Effector memory CD8-positive, alpha-beta T cell (primary cell): ENCODE measurements around the gene ACLY.

Source experiments
- ATAC-seq: fragments of 150-1000 bp; cut with Tn5 transposase; replicated peaks from 2 replicates; pipeline ENCODE4 v1.10.0; 2021; ENCODE audit warnings: mild to moderate bottlenecking, moderate library complexity
- DNase-seq, 3 experiments: peaks; one replicate each; pipeline ENCODE4 v3.0.0; 2021
- H3K27ac Mint-ChIP-seq, 2 donors: one replicate each; pipeline ENCODE4 v1.8.0; 2022; ENCODE audit warnings: mild to moderate bottlenecking in 2 of 2, mixed read lengths in 2 of 2, moderate library complexity in 2 of 2
- H3K27me3 Mint-ChIP-seq, 2 donors: one replicate each; pipeline ENCODE4 v1.8.0; 2022; ENCODE audit warnings: mixed read lengths in 2 of 2
- H3K36me3 Mint-ChIP-seq: one replicate; pipeline ENCODE4 v1.8.0; 2022; ENCODE audit warnings: mild to moderate bottlenecking, moderate library complexity, mixed read lengths; ENCODE audit not compliant: insufficient read depth
- H3K4me1 Mint-ChIP-seq, 2 donors: one replicate each; pipeline ENCODE4 v1.8.0; 2022; ENCODE audit warnings: low read depth in 2 of 2, mixed read lengths in 2 of 2
- H3K4me3 Mint-ChIP-seq, 2 donors: one replicate each; pipeline ENCODE4 v1.8.0; 2022; ENCODE audit warnings: mild to moderate bottlenecking in 2 of 2, mixed read lengths in 2 of 2, moderate library complexity in 2 of 2
- H3K9me3 Mint-ChIP-seq, 2 donors: one replicate each; pipeline ENCODE4 v1.8.0; 2022; ENCODE audit warnings: mixed read lengths in 2 of 2

Gene ACLY

GRCh38 chr17:41957031-41957868, 38.5 kb upstream of the ACLY start:
- Mint-ChIP-seq H3K4me3 (no peak overlapping the region), H3K27me3 (peaks cover 0 to 10% of the 10 kb centered on the region in 2 donors), H3K36me3 (peaks cover 4% of the 10 kb centered on the region), H3K9me3 (no peaks in the 10 kb centered on the region), H3K27ac (no peak overlapping the region), H3K4me1 (no peaks in the 10 kb centered on the region)
- DNase-seq, result no peak
- no peak for ATAC-seq

GRCh38 chr17:41956522-41956921, 37.8 kb upstream of the ACLY start:
- Mint-ChIP-seq H3K27me3 (peaks cover 0 to 10% of the 10 kb centered on the region in 2 donors), H3K27ac (no peak overlapping the region), H3K36me3 (peaks cover 4% of the 10 kb centered on the region), H3K9me3 (no peaks in the 10 kb centered on the region), H3K4me3 (no peak overlapping the region), H3K4me1 (no peaks in the 10 kb centered on the region)
- ATAC-seq (no peak), DNase-seq (no peak)

DNA sequence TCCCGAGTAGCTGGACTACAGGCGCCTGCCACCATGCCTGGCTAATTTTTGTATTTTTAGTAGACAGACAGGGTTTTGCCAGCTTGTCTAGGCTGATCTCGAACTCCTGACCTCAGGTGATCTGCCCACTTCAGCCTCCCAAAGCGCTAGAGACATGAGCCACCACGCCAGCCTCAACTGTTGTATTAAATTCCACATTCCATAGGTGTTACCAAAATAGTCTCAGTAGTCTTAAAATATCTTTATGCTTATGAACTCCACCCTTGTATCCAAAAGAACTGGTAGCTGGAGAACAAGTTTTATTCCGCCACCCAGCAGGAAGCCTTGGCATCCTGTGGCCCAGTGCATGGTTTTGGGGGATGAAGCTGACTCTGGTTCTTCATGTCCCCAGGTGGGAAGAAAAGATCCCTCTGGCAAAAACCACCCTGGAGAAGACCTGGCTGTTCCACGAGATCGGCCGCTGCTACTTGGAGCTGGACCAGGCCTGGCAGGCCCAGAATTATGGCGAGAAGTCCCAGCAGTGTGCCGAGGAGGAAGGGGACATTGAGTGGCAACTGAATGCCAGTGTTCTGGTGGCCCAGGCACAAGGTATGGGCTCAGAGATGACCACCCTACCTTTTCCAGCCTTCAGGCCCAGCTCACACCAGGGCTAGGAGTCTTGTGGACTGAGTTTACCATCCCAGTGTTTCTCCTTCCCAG, 30.2 kb upstream of the ACLY start:
- H3K36me3 Mint-ChIP-seq, result peaks cover 5% of the 10 kb centered on the region
- H3K4me3 Mint-ChIP-seq, result no peak overlapping the region
- DNase-seq (no peak), ATAC-seq (no peak)
- no peaks in the 10 kb centered on the region for H3K27me3 Mint-ChIP-seq
- H3K9me3 Mint-ChIP-seq, result no peaks in the 10 kb centered on the region
- no peaks in the 10 kb centered on the region for H3K4me1 Mint-ChIP-seq
- no peak overlapping the region for H3K27ac Mint-ChIP-seq

DNA sequence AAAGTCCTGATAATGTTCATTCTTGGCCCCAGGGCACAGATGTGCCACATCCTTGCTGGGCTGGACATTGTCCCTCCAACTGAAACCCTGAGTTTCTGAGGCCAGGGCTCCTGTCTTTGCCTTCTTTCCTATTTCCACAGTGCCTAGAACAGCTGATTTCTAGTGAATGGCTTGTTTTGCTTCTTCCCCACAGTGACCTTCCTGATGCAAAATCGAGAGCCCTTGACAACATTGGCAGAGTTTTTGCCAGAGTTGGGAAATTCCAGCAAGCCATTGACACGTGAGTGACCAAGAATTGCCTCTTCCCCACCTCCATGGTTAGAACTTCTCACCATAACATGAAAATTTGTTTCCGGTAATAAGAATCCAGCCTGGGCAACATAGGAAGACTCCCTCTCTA, 26.2 kb upstream of the ACLY start:
- H3K27ac Mint-ChIP-seq, result no peak overlapping the region
- no peak overlapping the region for H3K4me3 Mint-ChIP-seq
- H3K9me3 Mint-ChIP-seq, result no peaks in the 10 kb centered on the region
- no peaks in the 10 kb centered on the region for H3K4me1 Mint-ChIP-seq
- ATAC-seq, result no peak
- peaks cover 0 to 16% of the 10 kb centered on the region in 2 donors for H3K27me3 Mint-ChIP-seq
- no peak for DNase-seq
- H3K36me3 Mint-ChIP-seq, result peaks cover 8% of the 10 kb centered on the region

DNA sequence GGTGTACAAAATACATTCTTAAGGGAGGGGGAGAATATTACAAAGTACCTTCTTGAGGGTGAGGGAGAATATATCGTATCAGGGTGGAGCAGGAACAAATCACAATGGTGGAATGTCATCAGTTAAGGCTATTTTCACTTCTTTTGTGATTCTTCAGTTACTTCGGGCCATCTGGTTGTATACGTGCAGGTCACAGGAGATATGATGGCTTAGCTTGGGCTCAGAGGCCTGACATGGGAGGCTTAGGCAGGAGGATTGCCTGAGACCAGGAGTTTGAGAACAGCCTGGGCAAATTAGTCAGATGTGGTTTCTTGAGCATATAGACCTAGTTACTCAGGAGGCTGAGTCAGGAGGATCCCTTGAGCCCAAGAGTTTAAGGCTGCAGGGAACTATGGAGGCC, 24.7 kb upstream of the ACLY start:
- no peaks in the 10 kb centered on the region for H3K4me1 Mint-ChIP-seq
- H3K4me3 Mint-ChIP-seq, result no peak overlapping the region
- ATAC-seq, result no peak
- no peaks in the 10 kb centered on the region for H3K9me3 Mint-ChIP-seq
- peaks cover 0 to 24% of the 10 kb centered on the region in 2 donors for H3K27me3 Mint-ChIP-seq
- no peak overlapping the region for H3K27ac Mint-ChIP-seq
- peaks cover 11% of the 10 kb centered on the region for H3K36me3 Mint-ChIP-seq
- no peak for DNase-seq

- H3K4me3 Mint-ChIP-seq, result no peak overlapping the region
- peaks cover 7% of the 10 kb centered on the region for H3K36me3 Mint-ChIP-seq
- H3K4me1 Mint-ChIP-seq, result no peaks in the 10 kb centered on the region
- H3K27me3 Mint-ChIP-seq, result peaks cover 0 to 28% of the 10 kb centered on the region in 2 donors
- ATAC-seq, result no peak
- no peak overlapping the region for H3K27ac Mint-ChIP-seq
- no peak for DNase-seq
- no peaks in the 10 kb centered on the region for H3K9me3 Mint-ChIP-seq
Measured at GRCh38 chr17:41942626-41943373, 24.0 kb upstream of the ACLY start.

GRCh38 chr17:41941168-41941567, 22.4 kb upstream of the ACLY start:
- no peak for ATAC-seq
- H3K4me1 Mint-ChIP-seq, result no peaks in the 10 kb centered on the region
- H3K4me3 Mint-ChIP-seq, result no peak overlapping the region
- H3K27me3 Mint-ChIP-seq, result peaks cover 0 to 28% of the 10 kb centered on the region in 2 donors
- DNase-seq, result no peak
- no peak overlapping the region for H3K27ac Mint-ChIP-seq
- H3K9me3 Mint-ChIP-seq, result no peaks in the 10 kb centered on the region
- H3K36me3 Mint-ChIP-seq, result peaks cover 7% of the 10 kb centered on the region

DNA sequence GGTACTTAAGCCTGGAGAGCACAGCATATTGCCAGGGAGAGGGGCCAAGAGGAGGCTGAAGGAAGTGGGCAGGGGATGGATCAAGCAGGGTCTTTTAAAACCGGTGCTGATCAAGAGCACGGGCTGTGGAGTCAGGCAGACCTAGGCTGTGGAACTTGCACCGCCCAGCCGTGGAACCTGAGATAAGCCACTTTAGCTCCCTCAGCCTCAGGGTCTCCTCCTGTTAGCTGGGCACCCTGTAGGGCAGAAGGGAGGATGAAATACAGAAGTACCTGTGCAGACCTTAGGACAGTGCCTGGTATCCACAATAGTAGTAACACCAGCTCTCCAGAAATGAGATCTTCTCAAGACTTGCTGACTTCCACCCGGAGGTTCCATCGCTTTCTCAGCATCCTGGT, 20.9 kb upstream of the ACLY start:
- Mint-ChIP-seq H3K36me3 (peaks cover 7% of the 10 kb centered on the region), H3K4me3 (no peak overlapping the region), H3K9me3 (no peaks in the 10 kb centered on the region), H3K27ac (no peak overlapping the region), H3K27me3 (peaks cover 1 to 28% of the 10 kb centered on the region in 2 donors), H3K4me1 (no peaks in the 10 kb centered on the region)
- no peak for ATAC-seq
- no peak for DNase-seq

DNA sequence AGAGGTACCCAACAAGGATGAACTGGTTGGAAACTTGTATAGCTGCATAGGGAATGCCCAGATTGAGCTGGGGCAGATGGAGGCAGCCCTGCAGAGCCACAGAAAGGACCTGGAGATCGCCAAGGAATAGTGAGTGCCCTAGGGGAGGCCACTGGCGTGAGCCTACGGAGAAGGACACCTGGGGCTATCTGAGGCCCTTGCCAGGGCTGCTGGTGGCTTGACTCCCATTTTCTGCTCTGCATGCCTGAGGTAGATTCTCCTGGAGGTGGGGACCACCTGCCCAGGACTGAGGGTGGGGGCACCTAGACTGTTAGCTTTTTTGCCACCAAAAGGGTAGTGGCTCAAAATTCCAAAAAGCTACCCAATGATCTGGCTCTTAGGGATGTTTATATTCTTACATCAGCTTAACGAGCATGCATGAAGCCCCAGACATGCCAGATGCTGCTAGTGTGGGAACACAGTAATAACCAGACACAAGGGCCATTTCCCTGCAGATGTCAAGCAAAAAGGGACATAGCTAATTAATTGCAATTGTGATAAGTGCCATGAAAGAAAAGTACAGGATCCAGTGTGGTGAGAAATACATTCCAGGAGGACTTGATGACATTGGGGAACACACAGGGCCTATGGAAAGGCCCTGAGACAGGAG, 20.4 kb upstream of the ACLY start:
- DNase-seq, result no peak
- peaks cover 4 to 28% of the 10 kb centered on the region in 2 donors for H3K27me3 Mint-ChIP-seq
- H3K9me3 Mint-ChIP-seq, result no peaks in the 10 kb centered on the region
- no peak for ATAC-seq
- no peaks in the 10 kb centered on the region for H3K4me1 Mint-ChIP-seq
- H3K36me3 Mint-ChIP-seq, result peaks cover 7% of the 10 kb centered on the region
- H3K27ac Mint-ChIP-seq, result peak overlapping the region in 1 of 2 donors; percentile 38
- no peak overlapping the region for H3K4me3 Mint-ChIP-seq

DNA sequence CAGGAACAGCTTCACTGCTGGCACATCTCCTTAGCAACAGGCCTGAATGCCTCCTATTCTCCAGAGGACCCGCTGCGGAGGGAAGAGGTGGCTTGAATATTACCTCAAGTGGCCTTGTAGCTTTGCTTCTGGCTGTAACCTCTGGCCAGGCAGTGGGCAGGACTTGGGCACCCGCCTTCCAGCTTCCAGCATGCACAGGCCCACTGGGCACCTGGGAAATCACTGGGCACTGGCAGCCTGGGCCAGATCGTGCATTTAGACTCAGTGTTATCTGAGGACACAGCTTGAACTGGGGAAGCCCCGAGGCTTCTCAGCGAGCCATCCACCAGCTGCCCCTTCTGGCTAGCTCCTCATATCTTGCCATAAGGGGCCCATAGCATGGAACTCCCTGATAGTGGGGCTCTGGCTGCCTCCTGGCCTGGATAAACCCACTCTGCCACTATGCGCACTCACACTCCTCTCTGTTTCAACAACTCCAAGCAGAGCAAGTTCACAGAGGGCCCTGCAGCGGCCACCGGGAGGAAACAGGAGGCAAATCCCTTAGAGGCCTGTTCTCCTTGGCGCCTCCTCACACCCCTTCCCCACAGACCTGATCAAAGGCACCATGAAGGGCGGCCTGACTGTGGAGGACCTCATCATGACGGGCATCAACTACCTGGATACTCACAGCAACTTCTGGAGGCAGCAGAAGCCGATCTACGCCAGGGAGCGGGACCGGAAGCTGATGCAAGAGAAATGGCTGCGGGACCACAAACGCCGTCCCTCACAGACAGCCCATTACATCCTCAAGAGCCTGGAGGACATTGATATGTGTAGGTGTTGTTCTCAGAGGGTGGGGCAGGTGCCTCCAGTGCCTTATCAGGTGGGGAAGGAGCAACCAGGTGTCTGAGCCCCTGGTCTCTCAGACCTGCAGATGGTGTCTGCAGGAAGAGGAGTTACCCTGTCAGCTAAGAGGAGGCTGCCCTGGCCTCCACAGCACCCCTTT, 19.5 kb upstream of the ACLY start:
- DNase-seq, result no peak
- peaks cover 4 to 28% of the 10 kb centered on the region in 2 donors for H3K27me3 Mint-ChIP-seq
- H3K36me3 Mint-ChIP-seq, result peaks cover 7% of the 10 kb centered on the region
- no peaks in the 10 kb centered on the region for H3K4me1 Mint-ChIP-seq
- ATAC-seq, result no peak
- no peak overlapping the region for H3K4me3 Mint-ChIP-seq
- peak overlapping the region in 1 of 2 donors; percentile 38 for H3K27ac Mint-ChIP-seq
- H3K9me3 Mint-ChIP-seq, result no peaks in the 10 kb centered on the region

- peaks cover 14% of the 10 kb centered on the region for H3K36me3 Mint-ChIP-seq
- ATAC-seq, result no peak
- no peak overlapping the region for H3K27ac Mint-ChIP-seq
- H3K9me3 Mint-ChIP-seq, result no peaks in the 10 kb centered on the region
- no peak for DNase-seq
- H3K4me1 Mint-ChIP-seq, result peaks cover 0 to under 1% of the 10 kb centered on the region in 2 donors
- peaks cover 4 to 19% of the 10 kb centered on the region in 2 donors for H3K27me3 Mint-ChIP-seq
- no peak overlapping the region for H3K4me3 Mint-ChIP-seq
Measured at GRCh38 chr17:41935641-41936040, 16.9 kb upstream of the ACLY start.

DNA sequence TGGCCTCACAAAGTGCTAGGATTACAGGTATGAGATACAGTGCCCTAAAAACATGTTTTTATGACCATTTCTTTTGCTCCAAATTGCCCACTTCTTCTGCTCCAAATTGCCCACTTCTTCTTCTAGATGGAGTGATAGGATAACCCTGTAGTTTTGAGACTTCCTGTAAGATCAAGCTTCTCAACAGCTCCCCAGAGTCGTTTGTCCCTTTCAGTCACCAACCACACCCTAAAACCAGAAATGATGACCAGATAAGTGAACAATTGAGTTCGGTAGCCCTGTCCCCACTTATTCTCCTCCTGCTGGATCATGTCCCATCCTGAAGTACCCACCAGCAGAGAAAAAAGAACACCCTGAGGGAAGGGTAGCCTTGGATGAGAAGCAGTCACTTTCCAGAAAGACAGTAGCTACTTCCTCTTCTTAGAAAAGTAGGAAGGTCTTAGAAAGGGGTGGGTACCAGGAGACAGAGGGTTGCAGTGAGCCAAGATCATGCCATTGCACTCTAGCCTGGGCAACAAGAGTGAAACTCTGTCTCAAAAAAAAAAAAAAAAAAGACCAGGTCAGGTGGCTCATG, 14.2 kb upstream of the ACLY start:
- no peak for ATAC-seq
- no peak overlapping the region for H3K4me3 Mint-ChIP-seq
- peak overlapping the region in 1 of 2 donors; percentile 62 for H3K27ac Mint-ChIP-seq

More for the DNA sequence above, 14.2 kb upstream of the ACLY start:
- Mint-ChIP-seq H3K27me3 (peaks cover 0 to 4% of the 10 kb centered on the region in 2 donors), H3K9me3 (no peaks in the 10 kb centered on the region), H3K36me3 (peaks cover 11% of the 10 kb centered on the region), H3K4me1 (peaks cover 12 to 18% of the 10 kb centered on the region in 2 donors)
- no peak for DNase-seq
